Measurements from ENCODE around the gene UPK3B.
"Not testable (repeated sequence)": the region's sequence is repeated elsewhere in the genome, so short reads cannot be mapped to it uniquely, and the experiment has no call there.

UPK3B gene

GRCh38 chr7:76513817-76514799 lies 3.8 kb downstream of the UPK3B start:
- DNase-seq (ENCODE audit: low read depth), result no peak

DNA sequence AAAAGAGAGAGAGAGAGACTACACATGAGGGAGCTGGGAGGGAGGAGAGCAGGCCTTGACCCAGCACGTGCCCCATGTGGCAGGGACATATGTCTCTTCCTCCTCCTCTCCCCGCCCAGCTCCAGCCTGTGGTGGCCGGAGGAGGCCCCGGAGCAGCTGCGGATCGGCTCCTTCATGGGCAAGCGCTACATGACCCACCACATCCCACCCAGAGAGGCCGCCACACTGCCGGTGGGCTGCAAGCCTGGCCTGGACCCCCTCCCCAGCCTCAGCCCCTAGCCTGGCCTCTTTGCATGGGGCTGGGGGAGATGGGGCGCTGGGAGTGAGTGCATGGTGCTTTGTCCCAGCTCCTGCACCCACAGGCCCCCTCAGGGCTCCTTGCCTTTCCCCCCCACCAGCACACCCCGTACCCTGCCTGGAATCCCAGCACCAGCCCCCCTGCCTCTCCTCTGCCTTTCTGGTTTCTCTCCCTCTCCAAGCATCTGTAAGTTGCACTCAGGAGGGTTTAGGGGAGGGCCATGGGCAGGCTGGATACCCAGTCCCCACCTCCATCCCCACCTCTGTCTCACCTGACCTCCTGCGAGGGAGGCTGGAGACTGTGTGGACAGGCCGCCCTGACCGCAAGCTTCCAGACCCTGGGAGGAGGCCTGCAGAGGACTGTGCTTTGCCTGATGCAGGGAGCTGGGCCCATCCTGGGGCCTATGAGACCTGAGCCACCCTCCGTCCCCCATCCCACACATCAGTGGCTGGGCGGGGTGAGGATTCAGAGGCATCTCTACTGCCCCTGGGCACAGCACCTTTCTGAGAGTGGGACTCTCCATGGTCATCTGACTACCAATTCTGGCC lies 4.8 kb downstream of the UPK3B start:
- no peak for DNase-seq (ENCODE audit: low read depth)

DNA sequence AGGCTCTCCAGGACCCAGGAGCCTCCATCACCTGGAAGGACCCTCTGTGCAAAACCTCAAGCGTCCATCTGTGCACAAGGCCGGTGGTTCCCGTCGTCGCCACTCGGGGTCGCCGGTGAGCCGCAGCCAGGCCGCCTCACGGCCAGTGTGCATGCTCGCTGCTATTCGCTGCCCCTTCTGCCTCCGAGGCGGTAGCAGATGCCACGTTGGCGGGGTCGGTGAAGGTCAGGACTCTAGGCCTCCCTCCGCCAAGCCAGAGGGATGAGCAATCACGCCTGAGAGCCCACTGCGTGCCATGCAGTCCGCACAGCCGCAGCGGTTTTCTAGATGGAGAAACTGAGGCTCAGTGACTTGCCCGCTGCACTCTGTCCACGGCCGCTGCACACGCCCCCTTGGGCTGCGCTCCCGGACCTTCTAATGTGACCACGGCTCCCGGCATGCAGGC lies 5.7 kb downstream of the UPK3B start:
- peak; percentile 56 for DNase-seq (ENCODE audit: low read depth)

- not testable (repeated sequence) for DNase-seq (ENCODE audit: low read depth)
These were observed 6.6 kb downstream of the UPK3B start for GRCh38 chr7:76516932-76517331.

- DNase-seq (ENCODE audit: low read depth), result not testable (repeated sequence)
These were observed 15.8 kb downstream of the UPK3B start for GRCh38 chr7:76526183-76526582.

GRCh38 chr7:76531643-76532042 lies 21.3 kb downstream of the UPK3B start:
- DNase-seq (ENCODE audit: low read depth), result not testable (repeated sequence)

- DNase-seq (ENCODE audit: low read depth), result not testable (repeated sequence)
These were observed 32.8 kb downstream of the UPK3B start, which contains the start of gene SPDYE16 for GRCh38 chr7:76543197-76543596. Gene SPDYE16 (minus strand): TSS chr7:76543297. CDS start chr7:76541459, 1,838 bp downstream.

- peak; percentile 85 for DNase-seq (ENCODE audit: low read depth)
These were observed 38.9 kb downstream of the UPK3B start for GRCh38 chr7:76549025-76549854.

DNA sequence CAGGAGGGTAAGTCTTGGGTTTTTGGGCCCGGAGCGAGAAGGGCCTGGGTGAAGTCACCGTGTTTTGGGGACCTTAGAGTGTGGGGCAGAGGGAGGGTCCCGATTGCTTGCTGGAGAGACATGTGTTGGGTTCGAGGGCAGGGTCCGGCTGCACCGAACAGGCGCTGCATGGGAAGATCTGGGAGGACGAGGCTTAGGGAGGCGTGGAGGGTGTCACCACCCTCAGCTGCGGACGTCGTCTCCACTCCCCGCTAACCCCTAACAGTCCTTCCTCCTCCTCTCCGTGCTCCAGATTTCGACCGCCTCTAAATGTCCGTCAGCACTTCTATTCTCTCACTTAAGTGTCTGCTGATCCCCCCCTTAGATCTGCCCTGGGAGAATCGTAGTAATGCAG lies 39.5 kb downstream of the UPK3B start:
- DNase-seq (ENCODE audit: low read depth), result peak; percentile 12

DNA sequence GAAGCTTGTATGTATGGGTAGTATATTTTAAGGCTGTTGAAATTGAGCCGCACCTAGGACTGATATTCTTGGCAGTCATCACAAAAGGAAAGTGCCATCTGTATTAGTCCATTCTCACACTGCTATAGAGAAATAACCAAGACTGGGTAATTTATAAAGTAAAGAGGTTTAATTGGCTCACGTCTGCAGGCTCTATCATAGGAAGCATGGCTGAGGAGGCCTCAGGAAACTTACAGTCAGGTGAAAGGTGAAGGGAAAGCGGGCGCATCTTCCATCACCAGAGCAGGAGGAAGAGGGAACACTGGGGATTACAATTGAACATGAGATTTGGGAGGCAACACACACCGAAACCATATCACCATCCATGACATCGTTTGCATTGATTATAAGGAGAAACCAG lies 41.6 kb downstream of the UPK3B start:
- not testable (repeated sequence) for DNase-seq (ENCODE audit: low read depth)

- not testable (repeated sequence) for DNase-seq (ENCODE audit: low read depth)
These were observed 49.3 kb downstream of the UPK3B start for GRCh38 chr7:76559685-76560084.

GRCh38 chr7:76560157-76560556 lies 49.8 kb downstream of the UPK3B start:
- not testable (repeated sequence) for DNase-seq (ENCODE audit: low read depth)

DNA sequence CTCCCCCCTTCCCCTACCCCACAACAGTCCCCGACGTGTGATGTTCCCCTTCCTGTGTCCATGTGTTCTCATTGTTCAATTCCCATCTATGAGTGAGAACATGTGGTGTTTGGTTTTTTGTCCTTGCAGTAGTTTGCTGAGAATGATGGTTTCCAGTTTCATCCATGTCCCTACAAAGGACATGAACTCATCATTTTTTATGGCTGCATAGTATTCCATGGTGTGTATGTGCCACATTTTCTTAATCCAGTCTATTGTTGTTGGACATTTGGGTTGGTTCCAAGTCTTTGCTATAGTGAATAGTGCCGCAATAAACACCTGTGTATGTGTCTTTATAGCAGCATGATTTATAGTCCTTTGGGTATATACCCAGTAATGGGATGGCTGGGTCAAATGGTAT lies 51.0 kb downstream of the UPK3B start:
- DNase-seq (ENCODE audit: low read depth), result not testable (repeated sequence)

GRCh38 chr7:76565001-76565400 lies 54.6 kb downstream of the UPK3B start:
- not testable (repeated sequence) for DNase-seq (ENCODE audit: low read depth)

Measured in EH (cell line).